Caco-2 (cell line): ENCODE results near the gene PDSS1. TPM values are rescaled to one million over a fixed set of nuclear protein-coding genes. Genes with fewer than 3 reads are reported as not detected.

Source experiments
- BruUV-seq: library from RNA; stranded (reverse); fragments of 400-500 nt; replicated peaks from 2 replicates; lab custom pipeline; 2021; lab: Mats Ljungman, UMichigan
- CTCF ChIA-PET: fragments of 300-600 bp; sonication (Branson Sonifier 250); formaldehyde crosslinking; loops from one replicate; lab custom pipeline; 2022; ENCODE audit warnings: antibody characterized with exemption; lab: Charles Lee
- POLR2A ChIA-PET: fragments of 300-600 bp; sonication (Branson Sonifier 250); formaldehyde crosslinking; loops from one replicate; lab custom pipeline; 2022; ENCODE audit warnings: antibody characterized with exemption; lab: Charles Lee
- DNase-seq, 2 experiments: peaks; one replicate each; pipeline versions ENCODE4 v3.0.0 to v3.0.0-alpha.2; 2020 to 2022
- H3K27me3 ChIP-seq: replicated peaks from 2 replicates; pipeline ENCODE4 v1.6.0; 2011; ENCODE audit warnings: low read length; ENCODE audit not compliant: control insufficient read depth, insufficient read depth
- H3K36me3 ChIP-seq: 2 replicates; pipeline ENCODE4 v1.5.1; 2011; ENCODE audit warnings: low read length; ENCODE audit not compliant: control insufficient read depth, insufficient read depth
- H3K4me1 ChIP-seq: fragments of 250-450 bp; sonication (Bioruptor Pico); 2 replicates; pipeline ENCODE4 v1.5.1; 2020; ENCODE audit warnings: mild to moderate bottlenecking
- H3K4me3 ChIP-seq: 2 replicates; pipeline ENCODE4 v1.5.1; 2011; ENCODE audit warnings: low read depth, mild to moderate bottlenecking, control low read depth, low read length
- H3K9me3 ChIP-seq: fragments of 250-450 bp; sonication (Bioruptor Pico); 2 replicates; pipeline ENCODE4 v1.5.1; 2020; ENCODE audit warnings: mild to moderate bottlenecking, moderate library complexity
- H3K27ac Mint-ChIP-seq: one replicate; pipeline ENCODE4 v1.8.0; 2022; ENCODE audit warnings: mixed read lengths; ENCODE audit not compliant: unreplicated experiment
- H3K27me3 Mint-ChIP-seq: one replicate; pipeline ENCODE4 v1.8.0; 2022; ENCODE audit warnings: mixed read lengths; ENCODE audit not compliant: insufficient read depth, unreplicated experiment
- H3K36me3 Mint-ChIP-seq: one replicate; pipeline ENCODE4 v1.8.0; 2022; ENCODE audit warnings: mild to moderate bottlenecking, mixed read lengths; ENCODE audit not compliant: insufficient read depth, unreplicated experiment
- H3K4me1 Mint-ChIP-seq: one replicate; pipeline ENCODE4 v1.8.0; 2022; ENCODE audit warnings: low read depth, mixed read lengths; ENCODE audit not compliant: unreplicated experiment
- H3K4me3 Mint-ChIP-seq: one replicate; pipeline ENCODE4 v1.8.0; 2022; ENCODE audit warnings: mild to moderate bottlenecking, moderate library complexity, mixed read lengths; ENCODE audit not compliant: unreplicated experiment
- H3K9me3 Mint-ChIP-seq: one replicate; pipeline ENCODE4 v1.8.0; 2022; ENCODE audit warnings: mixed read lengths; ENCODE audit not compliant: unreplicated experiment
- intact Hi-C: fragments of 100-400 bp; cut with micrococcal nuclease; formaldehyde crosslinking; loops from one replicate; pipeline ENCODE4 v1.10.0; 2022; ENCODE audit not compliant: unreplicated experiment
- total RNA-seq: library from RNA; stranded (reverse); gene quantifications from 2 replicates; pipeline ENCODE4 v1.2.3, GENCODE V29; 2022
- TF ChIP-seq, protein P1 (sequence below), 2 experiments: fragments of 200-600 bp in 1 of 2; IDR thresholded peaks; 1 replicate in 1 of 2; 2 replicates in 1 of 2; pipeline versions ENCODE4 v1.5.1 to v1.8.0; 2011 to 2022; ENCODE audit warnings: antibody characterized with exemption in 1 of 2, control low read depth in 1 of 2, inconsistent platforms in 1 of 2, low read depth in 1 of 2, low read length in 1 of 2, mild to moderate bottlenecking in 1 of 2, moderate library complexity in 1 of 2; ENCODE audit not compliant: insufficient read depth in 1 of 2, severe bottlenecking in 1 of 2, unreplicated experiment in 1 of 2

Gene PDSS1
- total RNA-seq, 1 experiment from 2014 or later, result 24.9 TPM

GRCh38 chr10:26765549-26765948 lies 68.0 kb downstream of the PDSS1 start:
- Mint-ChIP-seq H3K36me3 (peaks cover 33% of the 10 kb centered on the region), H3K4me3 (no peak overlapping the region), H3K4me1 (no peaks in the 10 kb centered on the region), H3K27ac (no peak overlapping the region), H3K9me3 (no peaks in the 10 kb centered on the region), H3K27me3 (no peaks in the 10 kb centered on the region)
- H3K4me3 ChIP-seq, result no peak overlapping the region
- no TSS peak for BruUV-seq
- POLR2A ChIA-PET, result no interaction called here
- H3K4me1 ChIP-seq, result no peaks in the 10 kb centered on the region
- H3K36me3 ChIP-seq, result no peaks in the 10 kb centered on the region; the same call in 1 of the 2 replicates
- CTCF ChIA-PET, result no interaction called here
- no peak for DNase-seq
- H3K9me3 ChIP-seq, result no peaks in the 10 kb centered on the region
- H3K27me3 ChIP-seq, result no peaks in the 10 kb centered on the region
- TF ChIP-seq, protein P1, sequence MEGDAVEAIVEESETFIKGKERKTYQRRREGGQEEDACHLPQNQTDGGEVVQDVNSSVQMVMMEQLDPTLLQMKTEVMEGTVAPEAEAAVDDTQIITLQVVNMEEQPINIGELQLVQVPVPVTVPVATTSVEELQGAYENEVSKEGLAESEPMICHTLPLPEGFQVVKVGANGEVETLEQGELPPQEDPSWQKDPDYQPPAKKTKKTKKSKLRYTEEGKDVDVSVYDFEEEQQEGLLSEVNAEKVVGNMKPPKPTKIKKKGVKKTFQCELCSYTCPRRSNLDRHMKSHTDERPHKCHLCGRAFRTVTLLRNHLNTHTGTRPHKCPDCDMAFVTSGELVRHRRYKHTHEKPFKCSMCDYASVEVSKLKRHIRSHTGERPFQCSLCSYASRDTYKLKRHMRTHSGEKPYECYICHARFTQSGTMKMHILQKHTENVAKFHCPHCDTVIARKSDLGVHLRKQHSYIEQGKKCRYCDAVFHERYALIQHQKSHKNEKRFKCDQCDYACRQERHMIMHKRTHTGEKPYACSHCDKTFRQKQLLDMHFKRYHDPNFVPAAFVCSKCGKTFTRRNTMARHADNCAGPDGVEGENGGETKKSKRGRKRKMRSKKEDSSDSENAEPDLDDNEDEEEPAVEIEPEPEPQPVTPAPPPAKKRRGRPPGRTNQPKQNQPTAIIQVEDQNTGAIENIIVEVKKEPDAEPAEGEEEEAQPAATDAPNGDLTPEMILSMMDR (IDR thresholded peaks at IDR 0.05; ENCODE audit: insufficient read depth in 1 of 2, low read depth in 1 of 2, low read length in 1 of 2, severe bottlenecking in 1 of 2, unreplicated experiment in 1 of 2), result no peak
- intact Hi-C loops, result no loop called here

- intact Hi-C loops, result no loop called here
- POLR2A ChIA-PET, result no interaction called here
- CTCF ChIA-PET, result interaction anchor here (0.5 kb wide), 1 partner anchor 112 kb away, joined by 4 read pairs; no protein-coding TSS in a partner anchor
Observed at GRCh38 chr10:26770069-26770468, 72.6 kb downstream of the PDSS1 start.

GRCh38 chr10:26773633-26774032 lies 76.1 kb downstream of the PDSS1 start:
- Mint-ChIP-seq H3K36me3 (peaks cover 10% of the 10 kb centered on the region), H3K4me1 (peaks cover 38% of the 10 kb centered on the region), H3K4me3 (no peak overlapping the region), H3K27ac (no peak overlapping the region), H3K9me3 (no peaks in the 10 kb centered on the region), H3K27me3 (no peaks in the 10 kb centered on the region)
- TF ChIP-seq, protein P1 (IDR thresholded peaks at IDR 0.05; ENCODE audit: insufficient read depth in 1 of 2, low read depth in 1 of 2, low read length in 1 of 2, severe bottlenecking in 1 of 2, unreplicated experiment in 1 of 2), result no peak
- Histone ChIP-seq H3K9me3 (no peaks in the 10 kb centered on the region), H3K4me1 (peaks cover 23% of the 10 kb centered on the region), H3K27me3 (no peaks in the 10 kb centered on the region), H3K4me3 (no peak overlapping the region), H3K36me3 (no peaks in the 10 kb centered on the region)
- CTCF ChIA-PET, result interaction anchor here (1.0 kb wide), 1 partner anchor 47 kb away, joined by 3 read pairs; no protein-coding TSS in a partner anchor
- no peak for DNase-seq
- intact Hi-C loops, result no loop called here
- POLR2A ChIA-PET, result no interaction called here
- no TSS peak for BruUV-seq

More at GRCh38 chr10:26770069-26770468, 72.6 kb downstream of the PDSS1 start:
- H3K4me3 Mint-ChIP-seq, result no peak overlapping the region
- Histone ChIP-seq H3K27me3 (no peaks in the 10 kb centered on the region), H3K4me3 (no peak overlapping the region), H3K36me3 (no peaks in the 10 kb centered on the region), H3K9me3 (no peaks in the 10 kb centered on the region), H3K4me1 (peaks cover 4% of the 10 kb centered on the region)
- no peak overlapping the region for H3K27ac Mint-ChIP-seq
- H3K36me3 Mint-ChIP-seq, result peaks cover 15% of the 10 kb centered on the region
- H3K27me3 Mint-ChIP-seq, result no peaks in the 10 kb centered on the region
- peaks cover 9% of the 10 kb centered on the region for H3K4me1 Mint-ChIP-seq
- no TSS peak for BruUV-seq
- TF ChIP-seq, protein P1 (IDR thresholded peaks at IDR 0.05; ENCODE audit: insufficient read depth in 1 of 2, low read depth in 1 of 2, low read length in 1 of 2, severe bottlenecking in 1 of 2, unreplicated experiment in 1 of 2), result no peak
- no peak for DNase-seq
- no peaks in the 10 kb centered on the region for H3K9me3 Mint-ChIP-seq
